Fibroblast of pulmonary artery (primary cell): ENCODE results near the gene DAZAP1.

Experiments
- DNase-seq: peaks from one replicate; pipeline ENCODE4 v3.0.0-alpha.2; 2010; ENCODE audit warnings: low read depth
- H3K4me3 ChIP-seq: replicated peaks from 2 replicates; pipeline ENCODE4 v1.5.1; 2011; ENCODE audit warnings: low read depth, mild to moderate bottlenecking, control low read depth, low read length, moderate library complexity
- CTCF ChIP-seq: IDR thresholded peaks from 2 replicates; pipeline ENCODE4 v1.5.1; 2011; ENCODE audit warnings: mild to moderate bottlenecking, control low read depth, low read length, inconsistent platforms; ENCODE audit errors: missing control alignments

Gene DAZAP1

GRCh38 chr19:1364070-1364704, 43.2 kb upstream of the DAZAP1 start:
- TF ChIP-seq CTCF = peak; percentile 21
- H3K4me3 ChIP-seq = no peak overlapping the region
- no peak for DNase-seq

- TF ChIP-seq CTCF = no peak
- DNase-seq = no peak
- H3K4me3 ChIP-seq = no peak overlapping the region
Measured at GRCh38 chr19:1365319-1366269, 41.8 kb upstream of the DAZAP1 start.

GRCh38 chr19:1366296-1366695, 41.1 kb upstream of the DAZAP1 start:
- no peak for DNase-seq
- H3K4me3 ChIP-seq = no peak overlapping the region
- no peak for TF ChIP-seq CTCF

- no peak for DNase-seq
- H3K4me3 ChIP-seq = no peak overlapping the region
- no peak for TF ChIP-seq CTCF
Measured at GRCh38 chr19:1366899-1367870, 40.2 kb upstream of the DAZAP1 start.

GRCh38 chr19:1369214-1369805, 38.1 kb upstream of the DAZAP1 start:
- no peak for DNase-seq
- no peak overlapping the region for H3K4me3 ChIP-seq
- TF ChIP-seq CTCF = no peak
